Fibroblast of mammary gland (primary cell): ENCODE measurements around the gene RFT1.
"Not testable (repeated sequence)": the region's sequence is repeated elsewhere in the genome, so short reads cannot be mapped to it uniquely, and the experiment has no call there.

Experiments used
- DNase-seq: peaks from one replicate; pipeline ENCODE4 v3.0.0-alpha.2; 2010; ENCODE audit warnings: low read depth
- H3K4me3 ChIP-seq: 2 replicates; pipeline ENCODE4 v1.5.1; 2011; ENCODE audit warnings: low read depth, mild to moderate bottlenecking, low read length, moderate library complexity; ENCODE audit not compliant: control insufficient read depth
- TF ChIP-seq, protein P1 (sequence below): conservative IDR thresholded peaks from 2 replicates; pipeline ENCODE4 v1.5.1; 2011; ENCODE audit warnings: low read depth, low read length, inconsistent platforms; ENCODE audit not compliant: control insufficient read depth, insufficient read depth

RFT1 gene

GRCh38 chr3:53069422-53070068 lies 60.7 kb downstream of the RFT1 start:
- TF ChIP-seq, protein P1, sequence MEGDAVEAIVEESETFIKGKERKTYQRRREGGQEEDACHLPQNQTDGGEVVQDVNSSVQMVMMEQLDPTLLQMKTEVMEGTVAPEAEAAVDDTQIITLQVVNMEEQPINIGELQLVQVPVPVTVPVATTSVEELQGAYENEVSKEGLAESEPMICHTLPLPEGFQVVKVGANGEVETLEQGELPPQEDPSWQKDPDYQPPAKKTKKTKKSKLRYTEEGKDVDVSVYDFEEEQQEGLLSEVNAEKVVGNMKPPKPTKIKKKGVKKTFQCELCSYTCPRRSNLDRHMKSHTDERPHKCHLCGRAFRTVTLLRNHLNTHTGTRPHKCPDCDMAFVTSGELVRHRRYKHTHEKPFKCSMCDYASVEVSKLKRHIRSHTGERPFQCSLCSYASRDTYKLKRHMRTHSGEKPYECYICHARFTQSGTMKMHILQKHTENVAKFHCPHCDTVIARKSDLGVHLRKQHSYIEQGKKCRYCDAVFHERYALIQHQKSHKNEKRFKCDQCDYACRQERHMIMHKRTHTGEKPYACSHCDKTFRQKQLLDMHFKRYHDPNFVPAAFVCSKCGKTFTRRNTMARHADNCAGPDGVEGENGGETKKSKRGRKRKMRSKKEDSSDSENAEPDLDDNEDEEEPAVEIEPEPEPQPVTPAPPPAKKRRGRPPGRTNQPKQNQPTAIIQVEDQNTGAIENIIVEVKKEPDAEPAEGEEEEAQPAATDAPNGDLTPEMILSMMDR, result peak; percentile 12
- no peak for DNase-seq
- H3K4me3 ChIP-seq, result no peak overlapping the region

- DNase-seq, result no peak
- no peak overlapping the region for H3K4me3 ChIP-seq
- TF ChIP-seq, protein P1, result no peak
Measured at GRCh38 chr3:53068176-53068575, 62.1 kb downstream of the RFT1 start.

GRCh38 chr3:53067567-53067966 lies 62.7 kb downstream of the RFT1 start:
- DNase-seq, result no peak
- H3K4me3 ChIP-seq, result no peak overlapping the region
- TF ChIP-seq, protein P1, result no peak

DNA sequence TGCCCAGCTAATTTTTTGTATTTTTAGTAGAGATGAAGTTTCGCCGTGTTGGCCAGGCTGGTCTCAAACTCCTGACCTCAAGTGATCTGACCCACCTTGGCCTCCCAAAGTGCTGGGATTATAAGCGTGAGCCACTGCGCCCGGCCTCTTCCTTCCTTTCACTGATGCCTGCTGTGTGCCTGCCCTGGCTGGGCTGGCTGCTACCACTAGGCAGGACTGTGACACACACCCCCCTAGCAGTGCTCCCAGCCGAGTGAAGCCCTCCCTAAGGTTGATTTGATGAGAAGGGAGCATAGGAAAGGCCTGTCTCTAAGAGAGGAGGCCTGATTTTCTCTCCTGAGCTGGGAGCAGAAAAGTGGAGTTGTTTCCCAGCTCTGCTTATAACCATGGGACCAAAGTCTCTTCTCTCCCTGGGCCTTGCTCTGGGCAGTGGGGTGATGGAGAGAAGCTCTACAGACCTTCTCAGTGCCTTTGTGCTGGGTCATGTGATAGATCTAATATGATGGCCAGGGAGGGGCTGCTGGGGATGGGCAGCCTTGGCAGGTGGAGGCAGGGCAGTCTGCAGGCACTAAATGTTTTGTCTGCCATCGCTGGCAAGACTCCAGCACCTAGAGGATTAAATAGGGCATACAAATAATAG lies 64.3 kb downstream of the RFT1 start:
- TF ChIP-seq, protein P1, result no peak

DNA sequence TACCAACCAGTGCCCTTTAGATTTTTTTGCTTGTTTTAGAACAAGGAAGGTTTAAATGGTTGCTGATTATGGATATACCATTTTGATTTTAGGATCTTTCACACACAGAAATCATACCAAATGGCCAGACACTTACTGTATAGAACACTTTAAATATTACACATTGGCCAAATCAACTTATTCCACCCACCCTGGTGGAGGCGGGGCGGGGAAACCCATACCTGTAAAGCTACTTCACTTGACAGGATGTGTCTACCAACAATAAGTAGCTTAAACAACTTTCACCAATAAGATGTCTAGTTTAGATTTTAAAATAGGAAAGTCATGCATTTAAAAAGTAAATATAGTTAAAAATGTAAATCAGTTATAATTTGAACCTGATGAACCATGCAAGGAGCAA lies 67.3 kb downstream of the RFT1 start:
- H3K4me3 ChIP-seq, result no peak overlapping the region
- DNase-seq, result no peak
- TF ChIP-seq, protein P1, result no peak

More for the DNA sequence above, 64.3 kb downstream of the RFT1 start:
- DNase-seq, result no peak
- H3K4me3 ChIP-seq, result no peak overlapping the region

GRCh38 chr3:53056442-53056841 lies 73.8 kb downstream of the RFT1 start:
- no peak for DNase-seq
- H3K4me3 ChIP-seq, result no peak overlapping the region
- TF ChIP-seq, protein P1, result peak; percentile 33

GRCh38 chr3:53054233-53054632 lies 76.0 kb downstream of the RFT1 start:
- not testable (repeated sequence) for DNase-seq, H3K4me3 ChIP-seq
